Spleen (tissue), 13 donors: ENCODE data around the gene MCRS1. TPM values are rescaled to one million over a fixed set of nuclear protein-coding genes. Genes with fewer than 3 reads are reported as not detected.
A peak's percentile ranks its signal among the peaks of the same experiment; 100 is the strongest.

ENCODE experiments used
- DNase-seq: peaks from one replicate; pipeline ENCODE4 v3.0.0-alpha.2; 2020
- H3K27ac ChIP-seq, 8 donors: fragments of 200-600 bp; sonication (generic) in 7 of 8; 1 replicate in 4 of 8; 2 replicates in 4 of 8; pipeline versions ENCODE4 v1.5.0 to v1.8.0; 2016 to 2021; ENCODE audit warnings: inconsistent platforms in 4 of 8, mild to moderate bottlenecking in 4 of 8, moderate library complexity in 1 of 8
- H3K27me3 ChIP-seq, 7 donors: fragments of 200-600 bp; sonication (generic) in 6 of 7; replicated peaks in 1 of 7; 1 replicate in 4 of 7; 2 replicates in 3 of 7; pipeline versions ENCODE4 v1.5.0 to v1.8.0; 2016 to 2021; ENCODE audit warnings: inconsistent platforms in 3 of 7, mild to moderate bottlenecking in 1 of 7
- H3K36me3 ChIP-seq, 6 donors: fragments of 200-600 bp; sonication (generic) in 5 of 6; 1 replicate in 4 of 6; 2 replicates in 2 of 6; pipeline versions ENCODE4 v1.5.0 to v1.8.0; 2016 to 2021; ENCODE audit warnings: inconsistent platforms in 2 of 6
- H3K4me1 ChIP-seq, 6 donors: fragments of 200-600 bp; sonication (generic) in 5 of 6; 1 replicate in 3 of 6; 2 replicates in 3 of 6; pipeline versions ENCODE4 v1.5.0 to v1.8.0; 2016 to 2021; ENCODE audit warnings: inconsistent platforms in 3 of 6
- H3K4me3 ChIP-seq, 8 donors: fragments of 200-600 bp; sonication (generic) in 7 of 8; 1 replicate in 4 of 8; 2 replicates in 4 of 8; pipeline versions ENCODE4 v1.5.0 to v1.8.0; 2016 to 2021; ENCODE audit warnings: inconsistent platforms in 4 of 8, mild to moderate bottlenecking in 4 of 8, moderate library complexity in 2 of 8
- H3K9me3 ChIP-seq, 8 donors: fragments of 200-600 bp; sonication (generic) in 7 of 8; 1 replicate in 4 of 8; 2 replicates in 4 of 8; pipeline versions ENCODE4 v1.5.0 to v1.8.0; 2016 to 2021; ENCODE audit warnings: inconsistent platforms in 4 of 8
- CTCF ChIP-seq, 11 experiments: fragments of 200-600 bp in 7 of 11; fragments of 450-650 bp in 4 of 11; sonication (generic) in 4 of 11; IDR thresholded peaks in 8 of 11; conservative IDR thresholded peaks in 3 of 11; 1 replicate in 7 of 11; 2 replicates in 4 of 11; pipeline versions ENCODE4 v1.4.0 to v1.8.0; 2016 to 2021; ENCODE audit warnings: antibody characterized with exemption in 11 of 11, inconsistent platforms in 4 of 11, mild to moderate bottlenecking in 1 of 11
- POLR2A ChIP-seq, 3 donors: fragments of 450-650 bp; IDR thresholded peaks; one replicate each; pipeline ENCODE4 v1.5.1; 2017; ENCODE audit warnings: antibody characterized with exemption in 3 of 3, mild to moderate bottlenecking in 1 of 3
- POLR2AphosphoS5 ChIP-seq, 3 donors: sonication (generic); formaldehyde crosslinking; IDR thresholded peaks; one replicate each; pipeline ENCODE4 v1.5.1; 2017; ENCODE audit warnings: antibody characterized with exemption in 3 of 3
- WGBS, 5 donors: extraction: QIAGEN DNeasy Blood & Tissue Kit in 3 of 5; methylation state at CpG; one replicate each; pipeline versions ENCODE4 v1.1.5 to v1.1.7; 2013 to 2018; 5-methylcytosine and 5-hydroxymethylcytosine counted together
- intact Hi-C: fragments of 100-400 bp; cut with DNase I; formaldehyde crosslinking; loops from one replicate; pipeline ENCODE4 v1.15.0; 2023; ENCODE audit warnings: low total_unique reads
- long read RNA-seq, 2 donors: transcript quantifications; one replicate each; lab custom pipeline, GENCODE V29; 2026
- polyA plus RNA-seq, 3 donors: library from polyadenylated mRNA; stranded (reverse); fragments of 200-250 nt; gene quantifications; one replicate each; pipeline ENCODE4 v1.2.1, GENCODE V29; 2013
- total RNA-seq, 7 donors: library from RNA; depleted of rRNA in 3 of 7; stranded (reverse); fragments of >200 nt in 3 of 7; fragmentation: NEBNext Ultra II Directional in 4 of 7; extraction: Animal tissue kit (Norgen Biotek cat#: 25700) in 4 of 7; gene quantifications; one replicate each; pipeline versions ENCODE4 v1.1.0 to v1.2.1, GENCODE V29; 2016 to 2021
- donor health status: healthy with polysubstance abuse.
- donor health status: DM: no; HTN: no; CAD: no; lungs with moderate emphysema.
- donor health status: DM: no; HTN: no; CAD: no.
- donor health status: Bipolar disorder and iron deficiency.
- donor health status: healthy.
- donor health status: DM: no; HTN: no; CAD: no.
- donor health status: DM: yes; HTN: yes; CAD: no.

MCRS1 gene
- total RNA-seq, result 10 to 100 TPM; 44.3 to 63.5 (median 54.2) TPM
- polyA plus RNA-seq, result 10 to 100 TPM; 44.1 to 64.7 (median 61.1) TPM
- long read RNA-seq, donor 1, transcript MCRS1-201 (15 exons, 1,928 nt), result major isoform, 15 of 16 reads
- long read RNA-seq, donor 1, partial matches to known transcripts, result 0 of 16 reads
- long read RNA-seq, donor 1, other reads (novel, unspliced or antisense), result 0 of 16 reads
- long read RNA-seq, donor 2, transcript MCRS1-201 (15 exons, 1,928 nt), result major isoform, 9 of 9 reads
- long read RNA-seq, donor 2, partial matches to known transcripts, result 0 of 9 reads
- long read RNA-seq, donor 2, other reads (novel, unspliced or antisense), result 0 of 9 reads

- peak within 1 kb of the TSS; percentile 74 to 100 (median 96) for H3K4me3 ChIP-seq
- no peak for TF ChIP-seq CTCF (IDR thresholded peaks at IDR 0.05 in 8 of 11, conservative IDR thresholded peaks at IDR 0.05 in 3 of 11)
- peak in 1 of 3 donors; percentile 26 for TF ChIP-seq POLR2A (IDR thresholded peaks at IDR 0.05)
- TF ChIP-seq POLR2AphosphoS5 (IDR thresholded peaks at IDR 0.05), result peak; percentile 91 to 98 (median 94)
- no peaks in the 10 kb centered on the region for H3K9me3 ChIP-seq
- DNase-seq, result peak; percentile 95
- peak within 1 kb of the TSS; percentile 91 to 99 (median 96) for H3K27ac ChIP-seq
- H3K36me3 ChIP-seq, result peaks cover 0 to 36% (median 25%) of the 10 kb centered on the region in 6 donors
- 0 to 1% (median 0%) methylated on average over 53 to 54 of the region's 54 CpGs for WGBS, 5 donors
- intact Hi-C loops, result no loop called here
- no peaks in the 10 kb centered on the region for H3K27me3 ChIP-seq
- peaks cover 15 to 67% (median 51%) of the 10 kb centered on the region in 6 donors for H3K4me1 ChIP-seq
Observed at GRCh38 chr12:49567611-49568441, at the start of gene MCRS1. Gene MCRS1 (minus strand): TSS chr12:49568142. CDS start chr12:49566731, 1,411 bp downstream.

- Histone ChIP-seq H3K27ac (no peak overlapping the region), H3K4me1 (peaks cover 4 to 9% (median 7%) of the 10 kb centered on the region in 6 donors), H3K36me3 (no peaks in the 10 kb centered on the region), H3K9me3 (peaks cover 0 to 4% (median 0%) of the 10 kb centered on the region in 8 donors), H3K4me3 (no peak overlapping the region), H3K27me3 (peaks cover 0 to 28% (median 0%) of the 10 kb centered on the region in 7 donors)
- 58 to 68% (median 65%) methylated on average over 5 of the region's 5 CpGs for WGBS, 5 donors
- DNase-seq, result no peak
- no peak for TF ChIP-seq CTCF (IDR thresholded peaks at IDR 0.05 in 8 of 11, conservative IDR thresholded peaks at IDR 0.05 in 3 of 11)
- no peak for TF ChIP-seq POLR2AphosphoS5 (IDR thresholded peaks at IDR 0.05)
- no peak for TF ChIP-seq POLR2A (IDR thresholded peaks at IDR 0.05)
- intact Hi-C loops, result no loop called here
Observed at GRCh38 chr12:49616533-49617219, 48.7 kb upstream of the MCRS1 start.

GRCh38 chr12:49615725-49616124 lies 47.8 kb upstream of the MCRS1 start:
- no peak for TF ChIP-seq CTCF (IDR thresholded peaks at IDR 0.05 in 8 of 11, conservative IDR thresholded peaks at IDR 0.05 in 3 of 11)
- no peak for TF ChIP-seq POLR2A (IDR thresholded peaks at IDR 0.05)
- no peak for TF ChIP-seq POLR2AphosphoS5 (IDR thresholded peaks at IDR 0.05)
- Histone ChIP-seq H3K36me3 (no peaks in the 10 kb centered on the region), H3K9me3 (peaks cover 0 to 10% (median 5%) of the 10 kb centered on the region in 8 donors), H3K27me3 (peaks cover 0 to 32% (median 0%) of the 10 kb centered on the region in 7 donors), H3K27ac (no peak overlapping the region), H3K4me3 (no peak overlapping the region), H3K4me1 (no peaks in the 10 kb centered on the region)
- DNase-seq, result no peak
- intact Hi-C loops, result no loop called here
- 85 to 99% (median 96%) methylated on average over 6 to 7 of the region's 7 CpGs for WGBS, 5 donors
